Endothelial cell of umbilical vein (primary cell): ENCODE results near the gene RFK. TPM values are rescaled to one million over a fixed set of nuclear protein-coding genes. Genes with fewer than 3 reads are reported as not detected.

Experiments
- BruUV-seq: library from RNA; stranded (reverse); fragments of 400-500 nt; replicated peaks from 2 replicates; lab custom pipeline; 2021; lab: Mats Ljungman, UMichigan
- CTCF ChIA-PET: fragments of 300-600, 350-600 bp; sonication (Branson Sonifier 250); formaldehyde crosslinking; loops from one replicate; lab custom pipeline; 2021; ENCODE audit warnings: antibody characterized with exemption, inconsistent platforms; lab: Charles Lee
- POLR2A ChIA-PET: fragments of 300-600, 350-600 bp; sonication (Branson Sonifier 250); formaldehyde crosslinking; loops from one replicate; lab custom pipeline; 2021; ENCODE audit warnings: antibody characterized with exemption, inconsistent platforms; lab: Charles Lee
- DNase-seq: peaks from one replicate; pipeline ENCODE4 v3.0.0-alpha.2; 2011; ENCODE audit warnings: low read depth, low spot score
- FAIRE-seq: peaks from 2 replicates; lab custom pipeline; 2011; peaks lifted over from hg19 to GRCh38; lab: Jason Lieb, UNC
- H2AFZ ChIP-seq: 2 replicates; pipeline ENCODE4 v1.6.0; 2012; ENCODE audit warnings: low read depth, low read length, control low read depth, inconsistent platforms
- H3K27ac ChIP-seq: 2 replicates; pipeline ENCODE4 v1.5.1; 2011; ENCODE audit warnings: low read depth, mild to moderate bottlenecking, control low read depth, low read length, moderate library complexity; ENCODE audit not compliant: insufficient read depth
- H3K27me3 ChIP-seq, 2 experiments: 2 replicates each; pipeline versions ENCODE4 v1.6.0 to v1.6.1; 2011; ENCODE audit warnings: low read length in 2 of 2, mixed read lengths in 1 of 2; ENCODE audit not compliant: control insufficient read depth in 2 of 2, insufficient read depth in 2 of 2
- H3K36me3 ChIP-seq, 2 experiments: 2 replicates in 1 of 2; 3 replicates in 1 of 2; pipeline ENCODE4 v1.5.1; 2011; ENCODE audit warnings: low read length in 2 of 2, mild to moderate bottlenecking in 1 of 2, moderate library complexity in 1 of 2; ENCODE audit not compliant: control insufficient read depth in 2 of 2, insufficient read depth in 2 of 2; ENCODE audit errors: extremely low read depth in 1 of 2
- H3K4me1 ChIP-seq: 3 replicates; pipeline ENCODE4 v1.5.1; 2011; ENCODE audit warnings: mild to moderate bottlenecking, low read length; ENCODE audit not compliant: control insufficient read depth, insufficient read depth; ENCODE audit errors: extremely low read depth
- H3K4me2 ChIP-seq: 2 replicates; pipeline ENCODE4 v1.6.1; 2011; ENCODE audit warnings: low read length, control low read depth, mixed read lengths; ENCODE audit not compliant: insufficient read depth
- H3K4me3 ChIP-seq, 3 experiments: fragments of 200-600 bp in 1 of 3; sonication (generic), shearing (Covaris generic) in 1 of 3; replicated peaks in 1 of 3; 2 replicates each; pipeline ENCODE4 v1.5.1; 2011 to 2016; ENCODE audit warnings: control low read depth in 3 of 3, low read length in 3 of 3, mild to moderate bottlenecking in 2 of 3, inconsistent platforms in 1 of 3, low read depth in 1 of 3, moderate library complexity in 1 of 3; ENCODE audit not compliant: insufficient read depth in 1 of 3
- H3K79me2 ChIP-seq: 2 replicates; pipeline ENCODE4 v1.6.0; 2012; ENCODE audit warnings: low read length, inconsistent platforms; ENCODE audit not compliant: control insufficient read depth, insufficient read depth
- H3K9ac ChIP-seq: replicated peaks from 2 replicates; pipeline ENCODE3; 2011; ENCODE audit warnings: low read length, control low read depth; ENCODE audit not compliant: insufficient read depth; ENCODE audit errors: extremely low read depth
- H3K9me1 ChIP-seq: replicated peaks from 3 replicates; pipeline ENCODE4 v1.6.0; 2011; ENCODE audit warnings: mild to moderate bottlenecking, low read length; ENCODE audit not compliant: control insufficient read depth, insufficient read depth; ENCODE audit errors: extremely low read depth
- H3K9me3 ChIP-seq: replicated peaks from 2 replicates; pipeline ENCODE4 v1.5.1; 2012; ENCODE audit warnings: low read length, inconsistent platforms; ENCODE audit not compliant: control insufficient read depth, insufficient read depth
- H4K20me1 ChIP-seq: replicated peaks from 2 replicates; pipeline ENCODE3; 2011; ENCODE audit warnings: mild to moderate bottlenecking, low read length; ENCODE audit not compliant: control insufficient read depth, insufficient read depth; ENCODE audit errors: extremely low read depth
- EZH2 ChIP-seq: IDR thresholded peaks from 2 replicates; pipeline ENCODE4 v1.6.1; 2012; ENCODE audit warnings: borderline replicate concordance, low read depth, mild to moderate bottlenecking, moderate library complexity, low read length, inconsistent platforms; ENCODE audit not compliant: severe bottlenecking
- FOS ChIP-seq: IDR thresholded peaks from 2 replicates; pipeline ENCODE4 v1.6.1; 2011; ENCODE audit warnings: mild to moderate bottlenecking, low read length, moderate library complexity, borderline replicate concordance; ENCODE audit not compliant: insufficient read depth
- GATA2 ChIP-seq: IDR thresholded peaks from 2 replicates; pipeline ENCODE4 v1.7.0; 2011; ENCODE audit warnings: low read depth, mild to moderate bottlenecking, moderate library complexity, mixed read lengths, low read length; ENCODE audit not compliant: insufficient read length, insufficient read depth
- JUN ChIP-seq: IDR thresholded peaks from 2 replicates; pipeline ENCODE4 v1.6.1; 2011; ENCODE audit warnings: borderline replicate concordance, low read depth; ENCODE audit not compliant: insufficient read length, insufficient read depth
- MYC ChIP-seq: IDR thresholded peaks from one replicate; pipeline ENCODE4 v1.6.1; 2011; ENCODE audit warnings: mild to moderate bottlenecking, low read depth, low read length
- POLR2A ChIP-seq: IDR thresholded peaks from 2 replicates; pipeline ENCODE4 v1.6.1; 2012; ENCODE audit warnings: low read depth, mild to moderate bottlenecking, control low read depth, low read length
- POLR2AphosphoS5 ChIP-seq: IDR thresholded peaks from 2 replicates; pipeline ENCODE4 v1.6.1; 2012; ENCODE audit warnings: low read depth, mild to moderate bottlenecking, control low read depth, low read length, moderate library complexity; ENCODE audit not compliant: insufficient read depth
- dilution Hi-C: fragments of 300-500 bp; cut with MboI; formaldehyde crosslinking; loops from one replicate; pipeline ENCODE4 v1.15.0; 2019; ENCODE audit warnings: low sequenced_read_pairs; ENCODE audit not compliant: extremely low pct_ligation_motif_present
- intact Hi-C: fragments of 100-400 bp; cut with micrococcal nuclease; formaldehyde crosslinking; loops from one replicate; pipeline ENCODE4 v1.10.0; 2022
- polyA plus RNA-seq, 4 experiments: library from polyadenylated mRNA; depleted of rRNA in 3 of 4; stranded (reverse) in 3 of 4; unstranded in 1 of 4; fragments of >200 nt; gene quantifications; 2 replicates each; pipeline versions ENCODE4 v1.2.1 to v1.2.3, GENCODE V29; 2011 to 2012; ENCODE audit warnings: missing spikeins in 1 of 4
- total RNA-seq: library from RNA; stranded (reverse); gene quantifications from 2 replicates; pipeline ENCODE4 v1.2.3, GENCODE V29; 2021
- TF ChIP-seq, protein P1 (sequence below), 2 donors: IDR thresholded peaks; 1 replicate in 1 of 2; 2 replicates in 1 of 2; pipeline ENCODE4 v1.5.1; 2011; ENCODE audit warnings: low read length in 2 of 2, mild to moderate bottlenecking in 2 of 2, moderate library complexity in 2 of 2, control low read depth in 1 of 2, inconsistent platforms in 1 of 2, low read depth in 1 of 2; ENCODE audit not compliant: insufficient read depth in 1 of 2; ENCODE audit errors: extremely low read depth in 1 of 2
- TF ChIP-seq, protein P2 (sequence below): IDR thresholded peaks from 2 replicates; pipeline ENCODE4 v1.6.1; 2011; ENCODE audit not compliant: insufficient read depth, insufficient read length

The RFK gene
- total and polyA plus RNA-seq, 2 donors (not counting 3 experiments of a cell fraction or from before 2014, with no cell fraction given): 18.1 to 32.9 TPM

DNA sequence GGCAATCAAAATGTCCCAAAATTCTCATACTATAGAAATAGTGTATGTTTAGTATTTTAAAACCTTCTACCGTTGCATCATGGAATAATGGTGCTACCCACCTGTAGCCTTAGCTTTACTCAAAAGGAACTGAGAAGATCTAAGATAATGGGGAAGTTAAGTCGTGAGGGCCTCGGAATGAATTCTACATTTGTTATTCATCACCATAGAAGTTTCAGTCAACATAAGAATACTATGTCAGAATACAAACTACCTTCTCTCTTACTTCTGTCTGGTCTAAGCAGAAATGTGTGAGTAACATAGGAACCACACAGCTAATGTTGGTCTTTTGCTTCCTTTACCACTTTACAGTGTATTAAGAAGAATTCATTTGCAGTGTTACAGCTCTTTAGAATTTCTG is 43.2 kb downstream of the RFK start:
- POLR2A ChIA-PET: no interaction called here
- Histone ChIP-seq H3K27ac (no peak overlapping the region), H2AFZ (no peak overlapping the region), H3K9me3 (no peaks in the 10 kb centered on the region), H3K36me3 (no peaks in the 10 kb centered on the region), H3K79me2 (no peaks in the 10 kb centered on the region), H4K20me1 (no peaks in the 10 kb centered on the region), H3K9me1 (no peaks in the 10 kb centered on the region), H3K4me2 (no peak overlapping the region), H3K4me3 (no peak overlapping the region), H3K27me3 (peaks cover 0 to 2% of the 10 kb centered on the region in 2 experiments), H3K9ac (no peak overlapping the region), H3K4me1 (no peaks in the 10 kb centered on the region)
- dilution Hi-C loops (no loop called here), intact Hi-C loops (no loop called here)
- CTCF ChIA-PET: interaction anchor here (0.7 to 0.9 kb wide), 2 partner anchors 35 to 43 kb away, joined by 3 to 4 read pairs; partner anchors contain the start of gene RFK
- TF ChIP-seq JUN (no peak), POLR2AphosphoS5 (no peak), POLR2A (no peak), EZH2 (no peak), FOS (no peak), MYC (no peak), GATA2 (no peak)
- TF ChIP-seq, protein P1, sequence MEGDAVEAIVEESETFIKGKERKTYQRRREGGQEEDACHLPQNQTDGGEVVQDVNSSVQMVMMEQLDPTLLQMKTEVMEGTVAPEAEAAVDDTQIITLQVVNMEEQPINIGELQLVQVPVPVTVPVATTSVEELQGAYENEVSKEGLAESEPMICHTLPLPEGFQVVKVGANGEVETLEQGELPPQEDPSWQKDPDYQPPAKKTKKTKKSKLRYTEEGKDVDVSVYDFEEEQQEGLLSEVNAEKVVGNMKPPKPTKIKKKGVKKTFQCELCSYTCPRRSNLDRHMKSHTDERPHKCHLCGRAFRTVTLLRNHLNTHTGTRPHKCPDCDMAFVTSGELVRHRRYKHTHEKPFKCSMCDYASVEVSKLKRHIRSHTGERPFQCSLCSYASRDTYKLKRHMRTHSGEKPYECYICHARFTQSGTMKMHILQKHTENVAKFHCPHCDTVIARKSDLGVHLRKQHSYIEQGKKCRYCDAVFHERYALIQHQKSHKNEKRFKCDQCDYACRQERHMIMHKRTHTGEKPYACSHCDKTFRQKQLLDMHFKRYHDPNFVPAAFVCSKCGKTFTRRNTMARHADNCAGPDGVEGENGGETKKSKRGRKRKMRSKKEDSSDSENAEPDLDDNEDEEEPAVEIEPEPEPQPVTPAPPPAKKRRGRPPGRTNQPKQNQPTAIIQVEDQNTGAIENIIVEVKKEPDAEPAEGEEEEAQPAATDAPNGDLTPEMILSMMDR (IDR thresholded peaks at IDR 0.05; ENCODE audit: extremely low read depth in 1 of 2, insufficient read depth in 1 of 2, low read depth in 1 of 2, low read length in 2 of 2): no peak
- TF ChIP-seq, protein P2, sequence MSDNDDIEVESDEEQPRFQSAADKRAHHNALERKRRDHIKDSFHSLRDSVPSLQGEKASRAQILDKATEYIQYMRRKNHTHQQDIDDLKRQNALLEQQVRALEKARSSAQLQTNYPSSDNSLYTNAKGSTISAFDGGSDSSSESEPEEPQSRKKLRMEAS: no peak
- no TSS peak for BruUV-seq
- FAIRE-seq (no peak), DNase-seq (no peak)
